EL (cell line): ENCODE data around the gene ITSN1.
"Not testable (repeated sequence)": the region's sequence is repeated elsewhere in the genome, so short reads cannot be mapped to it uniquely, and the experiment has no call there.

Experiments
- DNase-seq: peaks from one replicate; pipeline ENCODE4 v3.0.0-alpha.2; 2016

Gene ITSN1

DNA sequence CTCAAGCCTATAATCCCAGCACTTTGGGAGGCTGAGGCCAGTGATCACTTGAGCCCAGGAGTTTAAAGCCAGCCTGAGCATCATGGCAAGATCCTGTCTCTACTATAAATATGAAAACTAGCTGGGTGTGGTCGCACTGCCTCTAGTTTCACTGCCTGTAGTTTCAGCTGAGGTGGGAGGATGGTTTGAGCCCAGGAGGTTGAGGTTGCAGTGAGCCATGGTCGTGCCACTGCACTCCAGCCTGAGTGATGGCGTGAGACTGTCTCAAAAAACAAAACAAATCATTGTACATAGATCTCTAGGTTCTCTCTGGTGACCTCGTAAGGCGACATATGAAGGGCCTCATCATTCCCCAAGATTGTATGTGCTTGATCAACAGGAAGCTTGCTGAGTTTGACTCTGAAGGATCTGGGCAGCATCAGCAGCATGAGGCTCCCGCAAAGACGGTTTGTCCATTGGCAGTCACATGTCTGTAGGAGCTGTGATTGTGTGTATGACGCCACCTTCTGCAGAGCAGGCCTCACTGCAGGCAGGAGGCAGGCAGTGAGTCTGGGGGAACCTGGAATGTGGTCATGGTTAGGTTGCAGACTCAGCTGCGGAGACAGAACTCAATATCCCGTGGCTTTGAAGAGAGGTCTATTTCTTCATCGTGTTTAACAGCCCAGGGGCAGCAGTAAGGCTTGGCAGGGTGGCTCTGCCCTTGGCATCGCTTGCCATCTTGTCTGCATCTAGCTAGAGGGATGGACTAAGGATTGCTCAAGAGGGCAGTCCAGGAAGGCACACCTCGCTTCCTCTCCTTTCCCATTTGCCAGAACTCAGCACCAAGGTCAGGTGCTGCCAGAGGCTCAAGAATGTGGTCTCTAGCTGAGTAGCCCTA is 259.3 kb downstream of the ITSN1 start:
- DNase-seq = peak; percentile 65

DNA sequence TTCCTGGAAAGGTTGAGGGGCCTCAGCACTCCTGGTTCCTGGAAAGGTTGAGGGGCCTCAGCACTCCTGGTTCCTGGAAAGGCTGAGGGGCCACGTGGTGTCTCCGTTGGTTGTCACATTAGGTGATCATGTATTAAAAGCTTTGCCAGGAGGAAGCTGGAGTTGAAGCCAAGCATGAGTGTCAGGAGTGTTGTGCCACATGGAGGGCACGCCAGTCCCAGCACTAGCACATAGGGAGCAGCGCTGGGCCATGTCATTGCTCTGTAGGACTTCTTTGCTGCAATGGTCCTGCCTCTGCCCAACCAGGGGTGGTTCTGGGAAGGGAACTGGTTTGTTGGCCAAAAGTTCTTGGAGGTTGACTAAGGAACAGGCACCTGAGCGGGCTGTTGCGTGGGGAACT is 260.0 kb downstream of the ITSN1 start:
- DNase-seq = no peak

- DNase-seq = no peak
Measured at GRCh38 chr21:33904041-33904440, 261.7 kb downstream of the ITSN1 start.

- no peak for DNase-seq
Measured at GRCh38 chr21:33908760-33909159, 266.5 kb downstream of the ITSN1 start.

- no peak for DNase-seq
Measured at GRCh38 chr21:33909756-33910155, 267.5 kb downstream of the ITSN1 start.

DNA sequence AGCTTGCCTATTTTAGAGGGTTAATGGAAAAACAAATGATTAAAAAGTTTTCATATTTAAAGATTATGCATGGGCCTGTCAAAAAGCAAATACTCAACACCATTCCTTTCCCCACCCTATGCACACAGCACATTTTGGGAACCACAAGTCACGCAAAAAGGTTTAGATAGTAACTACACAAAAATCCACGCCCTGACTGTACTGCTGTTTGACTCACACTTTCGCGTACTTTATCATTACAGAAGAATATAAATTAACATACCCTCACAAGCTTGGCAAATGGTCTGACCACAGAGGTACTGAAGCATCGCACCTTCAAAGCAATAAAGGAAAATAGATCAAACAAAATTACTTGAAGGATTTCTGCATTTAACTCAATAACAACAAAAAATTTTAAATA is 271.9 kb downstream of the ITSN1 start:
- DNase-seq = no peak

DNA sequence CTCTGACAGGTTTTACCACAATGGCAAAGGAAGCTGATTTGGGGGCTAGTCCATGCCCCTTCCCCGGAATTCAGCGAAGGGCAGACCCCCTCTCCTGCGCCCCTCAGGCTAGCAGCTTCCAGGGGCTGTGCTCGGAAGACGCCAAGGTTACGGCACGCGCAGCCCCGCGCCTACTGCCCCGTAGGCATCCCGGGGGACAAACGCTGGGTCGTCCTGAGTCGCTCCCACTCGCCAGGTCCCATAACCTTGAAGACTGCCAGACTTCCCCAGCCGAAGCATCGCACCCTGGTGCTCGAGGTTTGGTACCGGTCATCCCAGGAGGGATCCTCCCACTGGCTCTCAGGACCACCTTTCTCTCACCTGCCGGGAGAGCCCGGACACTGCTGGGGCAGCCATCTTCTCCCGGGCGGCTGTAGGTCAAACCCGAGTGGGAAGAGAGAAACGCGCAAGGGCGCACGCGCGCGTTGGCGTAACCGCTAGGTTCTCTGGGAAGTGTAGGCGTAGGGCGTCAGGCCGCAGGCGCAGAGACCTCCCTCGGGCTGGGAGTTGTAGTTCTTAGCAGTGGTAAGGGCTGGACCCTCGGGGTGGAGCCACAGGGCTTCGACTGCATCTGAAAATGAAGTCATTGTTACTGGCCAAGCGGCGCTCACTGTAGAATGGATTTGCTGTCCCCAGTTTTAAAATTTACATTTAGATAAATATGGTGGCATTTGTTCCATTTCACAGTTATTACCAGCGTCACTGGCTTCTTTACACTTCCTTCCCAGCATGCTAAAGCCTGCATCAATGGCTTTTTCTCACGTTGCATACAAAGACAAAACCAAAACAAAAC is 273.3 kb downstream of the ITSN1 start, which contains the start of gene ATP5PO:
ATP5PO (minus strand) TSS at position 437 of the 832 bp plus-strand sequence; CDS start at position 396, 41 bp downstream.
- peak; percentile 98 for DNase-seq

DNA sequence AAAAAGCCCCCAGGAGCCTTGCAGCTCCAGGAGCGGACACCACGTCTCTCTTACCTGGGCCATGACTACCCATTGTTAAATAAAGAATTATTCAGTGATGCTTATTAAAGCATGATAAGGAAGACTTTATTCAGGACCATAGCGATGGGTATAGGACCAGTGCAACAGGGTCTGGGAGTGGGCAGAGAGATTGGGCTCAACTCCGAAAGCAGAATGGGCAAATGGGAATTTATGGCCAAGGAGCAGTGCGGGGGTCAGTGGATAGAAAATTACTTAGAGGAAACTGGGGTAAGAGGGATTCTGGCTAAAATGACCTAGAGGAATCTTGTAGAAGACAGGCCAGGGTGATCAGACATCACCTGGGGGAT is 273.9 kb downstream of the ITSN1 start:
- DNase-seq = no peak

- no peak for DNase-seq
Measured at GRCh38 chr21:33917421-33917820, 275.1 kb downstream of the ITSN1 start.

GRCh38 chr21:33924079-33924765 is 281.9 kb downstream of the ITSN1 start:
- peak; percentile 77 for DNase-seq

GRCh38 chr21:33924766-33925100 is 282.4 kb downstream of the ITSN1 start:
- no peak for DNase-seq

DNA sequence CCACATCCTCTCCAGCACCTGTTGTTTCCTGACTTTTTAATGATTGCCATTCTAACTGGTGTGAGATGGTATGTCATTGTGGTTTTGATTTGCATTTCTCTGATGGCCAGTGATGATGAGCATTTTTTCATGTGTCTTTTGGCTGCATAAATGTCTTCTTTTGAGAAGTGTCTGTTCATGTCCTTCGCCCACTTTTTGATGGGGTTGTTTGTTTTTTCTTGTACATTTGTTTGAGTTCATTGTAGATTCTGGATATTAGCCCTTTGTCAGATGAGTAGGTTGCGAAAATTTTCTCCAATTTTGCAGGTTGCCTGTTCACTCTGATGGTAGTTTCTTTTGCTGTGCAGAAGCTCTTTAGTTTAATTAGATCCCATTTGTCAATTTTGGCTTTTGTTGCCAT is 283.9 kb downstream of the ITSN1 start:
- DNase-seq = not testable (repeated sequence)

DNA sequence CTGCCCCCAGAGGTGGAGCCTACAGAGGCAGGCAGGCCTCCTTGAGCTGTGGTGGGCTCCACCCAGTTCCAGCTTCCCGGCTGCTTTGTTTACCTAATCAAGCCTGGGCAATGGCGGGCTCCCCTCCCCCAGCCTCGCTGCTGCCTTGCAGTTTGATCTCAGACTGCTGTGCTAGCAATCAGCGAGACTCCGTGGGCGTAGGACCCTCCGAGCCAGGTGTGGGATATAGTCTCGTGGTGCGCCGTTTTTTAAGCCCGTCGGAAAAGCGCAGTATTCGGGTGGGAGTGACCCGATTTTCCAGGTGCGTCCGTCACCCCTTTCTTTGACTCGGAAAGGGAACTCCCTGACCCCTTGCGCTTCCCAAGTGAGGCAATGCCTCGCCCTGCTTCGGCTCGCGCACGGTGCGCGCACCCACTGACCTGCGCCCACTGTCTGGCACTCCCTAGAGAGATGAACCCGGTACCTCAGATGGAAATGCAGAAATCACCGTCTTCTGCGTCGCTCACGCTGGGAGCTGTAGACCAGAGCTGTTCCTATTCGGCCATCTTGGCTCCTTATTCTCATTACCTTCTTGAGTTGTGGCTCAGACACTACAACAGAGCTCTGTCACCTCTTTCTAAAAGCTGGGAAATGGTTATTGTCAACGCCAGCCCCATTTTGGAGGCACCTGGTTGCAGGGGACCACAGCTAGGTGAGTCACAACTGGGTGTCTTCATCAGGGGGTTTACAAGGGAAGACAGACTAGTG is 288.9 kb downstream of the ITSN1 start:
- not testable (repeated sequence) for DNase-seq

GRCh38 chr21:33931799-33932390 is 289.6 kb downstream of the ITSN1 start:
- DNase-seq = peak; percentile 25

- DNase-seq = no peak
Measured at GRCh38 chr21:33932731-33933130, 290.4 kb downstream of the ITSN1 start.

DNA sequence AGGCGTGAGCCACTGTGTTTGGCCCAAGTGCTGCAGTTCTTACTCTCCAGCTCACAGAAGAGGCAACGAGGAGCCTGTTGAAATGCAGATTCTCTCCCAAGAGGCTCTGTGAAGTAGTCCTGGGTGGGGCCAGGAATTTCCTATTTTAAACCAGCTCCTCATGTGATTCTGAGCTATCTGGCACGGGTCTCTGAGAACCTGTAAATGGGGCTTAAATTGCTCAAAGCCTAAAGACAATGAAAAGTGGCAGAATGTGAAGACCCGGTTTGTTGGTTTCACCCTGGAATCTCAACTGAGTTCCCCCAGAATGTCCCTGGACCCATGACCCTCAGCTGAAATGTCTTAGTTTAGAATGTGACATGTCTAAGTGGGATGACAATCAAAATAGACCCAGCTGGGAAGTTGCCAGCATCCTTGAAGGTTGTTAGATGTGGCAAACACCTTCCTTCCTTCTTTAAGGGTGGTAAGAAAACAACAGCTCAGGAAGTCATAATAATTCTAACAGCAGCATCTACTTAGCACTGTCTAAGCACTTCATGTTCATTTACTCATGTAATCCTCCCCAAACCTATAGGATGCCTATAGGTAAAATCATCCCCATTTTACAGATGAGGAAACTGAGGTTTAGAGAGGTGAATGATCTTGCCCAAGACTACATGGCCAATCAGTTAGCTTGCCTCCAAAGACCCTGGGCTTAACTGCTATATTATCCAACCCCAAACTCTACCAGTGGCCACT is 294.2 kb downstream of the ITSN1 start:
- no peak for DNase-seq

DNA sequence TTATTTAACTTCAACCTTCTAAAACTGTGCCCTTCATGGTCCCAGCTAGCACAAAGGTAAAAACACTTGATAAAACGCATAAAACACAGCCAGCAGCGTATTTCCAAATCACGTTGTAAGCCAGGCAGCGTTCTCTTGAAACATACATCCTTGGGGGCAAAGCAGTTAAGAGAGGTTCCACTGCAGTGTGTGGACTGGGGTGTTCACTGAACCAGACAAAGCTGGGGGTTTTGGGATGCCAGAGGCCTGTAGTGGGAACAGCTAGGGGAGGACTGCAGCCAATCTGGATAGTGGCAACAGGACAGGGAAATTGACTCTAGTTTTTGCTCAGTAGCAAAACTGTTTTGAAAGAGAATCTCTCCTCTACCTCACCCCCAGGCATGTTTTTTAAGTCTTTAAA is 294.8 kb downstream of the ITSN1 start:
- no peak for DNase-seq

GRCh38 chr21:33937931-33938339 is 295.6 kb downstream of the ITSN1 start:
- no peak for DNase-seq

DNA sequence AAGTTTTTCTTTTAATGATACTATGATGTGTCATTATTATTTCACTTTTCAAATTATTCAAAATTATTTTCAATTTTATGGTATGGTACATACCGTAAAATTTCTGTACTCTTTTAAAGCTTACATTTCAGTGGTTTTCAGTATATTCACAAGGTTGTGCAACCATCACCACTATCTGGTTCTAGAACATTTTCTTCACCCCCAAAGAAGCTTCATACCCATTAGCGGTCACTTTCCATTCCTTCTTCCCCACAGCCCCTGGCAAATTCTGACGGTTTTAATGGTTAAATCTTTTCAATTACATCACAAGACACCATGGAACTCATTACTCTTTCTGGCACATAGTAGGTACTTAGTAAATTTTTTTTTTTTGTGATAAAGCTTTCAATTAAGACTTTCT is 296.1 kb downstream of the ITSN1 start:
- DNase-seq = no peak

DNA sequence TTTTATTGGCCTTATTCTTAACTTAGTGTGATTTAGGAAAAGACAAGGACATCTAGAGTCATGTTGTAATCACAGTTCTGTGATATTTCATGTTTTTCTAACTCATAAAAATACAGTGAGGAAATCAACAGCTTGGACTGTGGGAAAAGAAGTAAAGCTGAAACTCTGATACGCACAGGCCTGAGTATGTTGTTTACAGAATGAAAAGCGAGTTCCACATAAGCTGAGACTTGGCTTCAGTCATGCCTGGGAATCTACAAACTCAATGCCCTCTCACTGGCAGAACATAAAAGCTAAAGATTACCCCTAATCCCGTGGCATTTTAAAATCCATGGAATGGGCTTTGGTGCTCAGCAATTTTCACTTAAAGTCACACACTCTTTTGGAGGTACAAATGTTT is 296.9 kb downstream of the ITSN1 start:
- no peak for DNase-seq

DNA sequence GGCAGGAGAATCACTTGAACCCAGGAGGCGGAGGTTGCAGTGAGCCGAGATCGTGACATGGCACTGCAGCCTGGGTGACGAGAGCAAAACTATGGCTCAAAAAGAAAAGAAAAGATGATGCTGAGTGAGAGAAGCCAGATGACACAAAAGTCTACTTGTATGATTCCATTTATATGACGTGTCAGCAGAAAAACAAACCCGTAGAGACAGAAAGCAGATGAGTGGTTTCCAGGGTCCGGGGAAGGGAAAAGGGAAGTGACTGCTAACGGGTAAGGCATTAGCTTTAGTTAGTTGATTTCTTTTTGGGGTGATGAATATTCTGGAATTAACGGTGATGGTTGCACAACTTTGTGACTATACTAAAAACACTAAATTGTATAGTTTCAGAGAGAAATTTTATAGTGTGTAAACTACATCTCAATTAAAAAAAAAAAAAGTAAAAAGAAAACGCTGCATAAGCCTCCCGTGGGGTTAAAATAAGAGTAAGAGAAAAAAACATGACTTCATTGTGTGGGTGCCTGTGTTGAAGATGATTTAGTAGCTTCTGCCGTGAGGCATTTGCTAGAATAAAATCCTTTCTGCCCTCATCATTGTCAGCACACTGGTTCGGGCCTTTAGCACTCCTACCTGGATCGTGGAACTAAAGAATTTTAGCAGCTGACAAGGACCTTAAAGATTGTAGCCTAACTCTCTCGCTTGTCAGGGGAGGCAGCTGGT is 298.0 kb downstream of the ITSN1 start:
- DNase-seq = no peak
